Activated CD8-positive, alpha-beta memory T cell treated with anti-CD3 and anti-CD28 coated beads, Interleukin-2, amount 10 ng/mL, durations not matched to agents 7 days and 5 days (primary cell): ENCODE measurements around the gene NFIX. TPM values are rescaled to one million over a fixed set of nuclear protein-coding genes. Genes with fewer than 3 reads are reported as not detected.

ENCODE experiments used
- ATAC-seq: fragments of 150-1000 bp; cut with Tn5 transposase; one replicate; pipeline ENCODE4 v1.10.0; 2021; ENCODE audit warnings: moderate library complexity
- CTCF ChIA-PET: fragments of 350-600 bp; sonication (Branson Sonifier 250); formaldehyde crosslinking; loops from one replicate; lab custom pipeline; 2021; ENCODE audit warnings: antibody characterized with exemption; lab: Charles Lee
- DNase-seq: peaks from one replicate; pipeline ENCODE4 v3.0.0-alpha.2; 2020
- H3K27ac Mint-ChIP-seq: one replicate; pipeline ENCODE4 v1.8.0; 2021; ENCODE audit warnings: mild to moderate bottlenecking, mixed read lengths
- H3K27me3 Mint-ChIP-seq: one replicate; pipeline ENCODE4 v1.8.0; 2021; ENCODE audit warnings: mixed read lengths
- H3K36me3 Mint-ChIP-seq: one replicate; pipeline ENCODE4 v1.8.0; 2021; ENCODE audit warnings: mild to moderate bottlenecking, mixed read lengths
- H3K4me1 Mint-ChIP-seq: one replicate; pipeline ENCODE4 v1.8.0; 2021; ENCODE audit warnings: mixed read lengths
- H3K4me3 Mint-ChIP-seq: one replicate; pipeline ENCODE4 v1.8.0; 2021; ENCODE audit warnings: mild to moderate bottlenecking, moderate library complexity, mixed read lengths
- H3K9me3 Mint-ChIP-seq: one replicate; pipeline ENCODE4 v1.8.0; 2022; ENCODE audit warnings: low read depth, mixed read lengths
- total RNA-seq, 2 experiments: library from RNA; stranded (reverse); gene quantifications; one replicate each; pipeline ENCODE4 v1.2.3, GENCODE V29; 2021

The NFIX gene
- total RNA-seq, 2 experiments from 2014 or later, result 0.21 to 0.32 TPM

GRCh38 chr19:13057147-13057572, 61.9 kb downstream of the NFIX start:
- CTCF ChIA-PET, result interaction anchor here (5.3 to 10.7 kb wide), 3 partner anchors 12 to 91 kb away, joined by 40 to 204 read pairs (median 98); no protein-coding TSS in a partner anchor
- Mint-ChIP-seq H3K36me3 (no peaks in the 10 kb centered on the region), H3K4me3 (no peak overlapping the region), H3K9me3 (no peaks in the 10 kb centered on the region), H3K27ac (no peak overlapping the region), H3K4me1 (peaks cover 8% of the 10 kb centered on the region), H3K27me3 (peaks cover 28% of the 10 kb centered on the region)
- DNase-seq (no peak), ATAC-seq (no peak)

DNA sequence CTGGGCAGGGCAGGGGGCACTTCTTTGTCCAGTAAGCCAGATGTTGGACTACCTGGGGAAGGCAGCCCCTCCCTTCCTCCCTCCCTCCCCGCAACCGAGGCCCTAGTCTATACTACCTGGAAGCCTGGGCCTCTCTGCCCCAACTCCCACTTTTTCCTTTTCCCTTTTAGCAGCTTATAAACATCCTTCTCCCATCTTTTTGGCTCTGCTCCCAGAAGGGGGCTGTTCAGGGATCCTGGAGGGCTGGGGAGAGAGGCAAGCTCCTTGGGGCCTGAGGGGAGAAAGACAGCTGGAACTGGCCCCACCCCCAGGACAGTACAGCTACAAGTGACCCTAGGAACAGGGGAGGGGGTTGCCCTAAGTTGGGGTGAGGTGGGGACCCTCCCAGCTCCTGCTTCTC, 62.5 kb downstream of the NFIX start:
- no peak overlapping the region for H3K4me3 Mint-ChIP-seq
- no peak overlapping the region for H3K27ac Mint-ChIP-seq
- no peaks in the 10 kb centered on the region for H3K9me3 Mint-ChIP-seq
- CTCF ChIA-PET, result interaction anchor here (1.6 to 10.7 kb wide), 4 partner anchors 13 to 92 kb away, joined by 6 to 204 read pairs (median 69); no protein-coding TSS in a partner anchor
- peaks cover 8% of the 10 kb centered on the region for H3K4me1 Mint-ChIP-seq
- no peaks in the 10 kb centered on the region for H3K36me3 Mint-ChIP-seq
- DNase-seq, result no peak
- ATAC-seq, result no peak
- H3K27me3 Mint-ChIP-seq, result peaks cover 28% of the 10 kb centered on the region

DNA sequence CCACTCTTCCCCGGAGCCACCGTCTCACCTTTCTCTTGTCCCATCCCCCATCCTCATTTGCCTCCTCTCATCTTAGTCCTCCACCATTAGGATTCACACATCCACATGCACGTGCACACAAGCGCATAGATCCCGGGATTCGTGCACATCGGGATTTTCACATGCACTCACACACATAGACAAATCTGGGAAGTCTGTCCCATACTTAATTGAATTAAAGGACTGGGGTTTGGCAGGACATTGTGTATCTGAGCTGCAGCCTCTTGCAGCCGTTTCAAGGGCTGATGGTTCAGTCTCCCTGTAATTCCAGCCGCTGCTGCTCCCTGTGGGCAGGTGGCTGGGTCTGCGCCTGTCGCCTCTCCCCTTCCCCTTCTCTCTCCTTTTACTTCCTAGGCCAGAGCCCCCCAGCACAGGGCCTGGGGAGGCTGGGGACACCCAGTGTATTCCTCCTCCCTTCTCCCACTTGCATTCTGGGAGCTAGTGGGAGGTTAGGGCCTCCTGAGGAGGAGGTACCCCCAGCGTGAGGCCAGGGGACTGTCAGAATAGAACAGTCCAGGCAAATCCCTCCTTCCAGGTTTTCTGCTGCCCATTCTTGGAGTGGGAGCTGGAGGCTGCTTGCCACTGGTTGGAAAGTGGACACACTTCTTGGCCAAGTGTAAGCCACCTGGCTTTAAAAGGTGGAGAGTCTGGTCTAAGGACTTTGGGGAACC, 63.8 kb downstream of the NFIX start:
- Mint-ChIP-seq H3K27ac (no peak overlapping the region), H3K36me3 (no peaks in the 10 kb centered on the region), H3K27me3 (peaks cover 30% of the 10 kb centered on the region), H3K4me1 (peaks cover 8% of the 10 kb centered on the region), H3K4me3 (no peak overlapping the region), H3K9me3 (no peaks in the 10 kb centered on the region)
- CTCF ChIA-PET, result interaction anchor here (1.6 to 10.7 kb wide), 5 partner anchors 14 to 93 kb away, joined by 6 to 204 read pairs (median 40); no protein-coding TSS in a partner anchor
- no peak for DNase-seq
- ATAC-seq, result no peak

- Mint-ChIP-seq H3K9me3 (no peaks in the 10 kb centered on the region), H3K27ac (no peak overlapping the region), H3K36me3 (no peaks in the 10 kb centered on the region), H3K4me1 (peaks cover 8% of the 10 kb centered on the region), H3K27me3 (peaks cover 32% of the 10 kb centered on the region), H3K4me3 (no peak overlapping the region)
- CTCF ChIA-PET, result interaction anchor here (0.6 to 10.7 kb wide), 29 partner anchors 9 to 264 kb away, joined by 3 to 204 read pairs (median 7); partner anchors contain the start of gene NFIX
- ATAC-seq, result no peak
- DNase-seq, result no peak
Observed at GRCh38 chr19:13060233-13060963, 65.1 kb downstream of the NFIX start.

- H3K9me3 Mint-ChIP-seq, result no peaks in the 10 kb centered on the region
- CTCF ChIA-PET, result interaction anchor here (0.8 to 10.7 kb wide), 42 partner anchors 9 to 802 kb away, joined by 3 to 204 read pairs (median 6); partner anchors contain the start of gene NFIX
- peaks cover 32% of the 10 kb centered on the region for H3K27me3 Mint-ChIP-seq
- no peak overlapping the region for H3K27ac Mint-ChIP-seq
- peak overlapping the region; percentile 58 for H3K4me3 Mint-ChIP-seq
- DNase-seq (peak; percentile 83), ATAC-seq (peak; percentile 96)
- peaks cover 8% of the 10 kb centered on the region for H3K4me1 Mint-ChIP-seq
- no peaks in the 10 kb centered on the region for H3K36me3 Mint-ChIP-seq
Observed at GRCh38 chr19:13060964-13061927, 66.0 kb downstream of the NFIX start.

DNA sequence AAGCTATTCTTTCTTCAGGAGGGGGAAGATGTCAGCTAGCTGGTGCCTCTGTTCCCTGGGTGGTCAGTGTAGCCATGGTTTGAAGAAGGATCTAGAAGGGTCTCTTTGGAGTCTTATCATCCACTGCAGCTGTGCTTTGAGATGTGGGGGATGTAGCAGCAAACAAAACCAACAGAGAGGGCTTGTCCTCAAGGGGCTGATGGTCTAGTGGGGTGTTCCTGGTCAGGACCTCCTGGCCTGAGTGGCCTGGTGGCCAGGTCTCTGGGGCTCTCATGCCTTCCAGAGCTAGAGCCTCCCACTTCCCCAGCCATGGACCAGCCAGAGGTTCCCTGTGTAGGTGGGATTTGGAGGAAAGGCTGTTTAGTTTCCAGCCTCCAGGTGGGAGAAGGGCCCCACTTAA, 67.0 kb downstream of the NFIX start:
- ATAC-seq, result no peak
- Mint-ChIP-seq H3K27ac (no peak overlapping the region), H3K4me1 (peaks cover 8% of the 10 kb centered on the region), H3K4me3 (no peak overlapping the region), H3K27me3 (peaks cover 32% of the 10 kb centered on the region), H3K36me3 (no peaks in the 10 kb centered on the region), H3K9me3 (no peaks in the 10 kb centered on the region)
- no peak for DNase-seq
- CTCF ChIA-PET, result interaction anchor here (0.9 to 10.7 kb wide), 13 partner anchors 10 to 178 kb away, joined by 4 to 204 read pairs (median 10); no protein-coding TSS in a partner anchor

GRCh38 chr19:13063461-13064091, 68.3 kb downstream of the NFIX start:
- no peak for ATAC-seq
- Mint-ChIP-seq H3K4me3 (no peak overlapping the region), H3K27me3 (peaks cover 32% of the 10 kb centered on the region), H3K27ac (no peak overlapping the region), H3K4me1 (peaks cover 8% of the 10 kb centered on the region), H3K36me3 (no peaks in the 10 kb centered on the region), H3K9me3 (no peaks in the 10 kb centered on the region)
- no peak for DNase-seq
- CTCF ChIA-PET, result interaction anchor here (0.5 to 10.7 kb wide), 7 partner anchors 22 to 615 kb away, joined by 3 to 204 read pairs (median 3); no protein-coding TSS in a partner anchor

DNA sequence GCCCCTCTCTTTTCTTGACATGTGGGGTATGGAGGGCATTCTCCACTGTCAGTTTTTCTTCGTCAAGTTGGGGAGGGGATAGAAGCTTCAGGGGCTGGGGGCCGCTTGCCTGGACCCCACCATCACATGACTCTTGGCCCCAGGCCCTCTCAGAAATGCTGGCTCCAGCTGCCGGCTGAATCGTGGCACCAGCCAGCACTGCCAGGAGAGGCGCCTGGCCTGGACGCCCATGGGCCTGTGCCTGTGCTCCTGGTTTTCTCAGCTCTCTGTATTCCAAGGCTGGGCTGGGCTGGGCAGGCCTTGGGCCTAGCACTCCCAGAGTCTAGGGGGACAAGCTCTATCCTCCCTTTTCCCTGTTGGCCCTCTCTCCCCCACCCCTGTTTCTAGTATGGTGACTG, 68.8 kb downstream of the NFIX start:
- CTCF ChIA-PET, result interaction anchor here (0.5 to 10.7 kb wide), 7 partner anchors 22 to 614 kb away, joined by 3 to 204 read pairs (median 3); no protein-coding TSS in a partner anchor
- Mint-ChIP-seq H3K27ac (no peak overlapping the region), H3K36me3 (no peaks in the 10 kb centered on the region), H3K4me3 (no peak overlapping the region), H3K9me3 (no peaks in the 10 kb centered on the region), H3K27me3 (peaks cover 32% of the 10 kb centered on the region), H3K4me1 (peaks cover 8% of the 10 kb centered on the region)
- ATAC-seq (no peak), DNase-seq (no peak)

GRCh38 chr19:13066226-13066625, 71.0 kb downstream of the NFIX start:
- ATAC-seq (no peak), DNase-seq (no peak)
- CTCF ChIA-PET, result interaction anchor here (0.9 to 10.7 kb wide), 3 partner anchors 28 to 101 kb away, joined by 3 to 204 read pairs (median 3); no protein-coding TSS in a partner anchor
- no peaks in the 10 kb centered on the region for H3K36me3 Mint-ChIP-seq
- peaks cover 3% of the 10 kb centered on the region for H3K4me1 Mint-ChIP-seq
- H3K27me3 Mint-ChIP-seq, result peaks cover 22% of the 10 kb centered on the region
- no peak overlapping the region for H3K4me3 Mint-ChIP-seq
- H3K27ac Mint-ChIP-seq, result no peak overlapping the region
- no peaks in the 10 kb centered on the region for H3K9me3 Mint-ChIP-seq

DNA sequence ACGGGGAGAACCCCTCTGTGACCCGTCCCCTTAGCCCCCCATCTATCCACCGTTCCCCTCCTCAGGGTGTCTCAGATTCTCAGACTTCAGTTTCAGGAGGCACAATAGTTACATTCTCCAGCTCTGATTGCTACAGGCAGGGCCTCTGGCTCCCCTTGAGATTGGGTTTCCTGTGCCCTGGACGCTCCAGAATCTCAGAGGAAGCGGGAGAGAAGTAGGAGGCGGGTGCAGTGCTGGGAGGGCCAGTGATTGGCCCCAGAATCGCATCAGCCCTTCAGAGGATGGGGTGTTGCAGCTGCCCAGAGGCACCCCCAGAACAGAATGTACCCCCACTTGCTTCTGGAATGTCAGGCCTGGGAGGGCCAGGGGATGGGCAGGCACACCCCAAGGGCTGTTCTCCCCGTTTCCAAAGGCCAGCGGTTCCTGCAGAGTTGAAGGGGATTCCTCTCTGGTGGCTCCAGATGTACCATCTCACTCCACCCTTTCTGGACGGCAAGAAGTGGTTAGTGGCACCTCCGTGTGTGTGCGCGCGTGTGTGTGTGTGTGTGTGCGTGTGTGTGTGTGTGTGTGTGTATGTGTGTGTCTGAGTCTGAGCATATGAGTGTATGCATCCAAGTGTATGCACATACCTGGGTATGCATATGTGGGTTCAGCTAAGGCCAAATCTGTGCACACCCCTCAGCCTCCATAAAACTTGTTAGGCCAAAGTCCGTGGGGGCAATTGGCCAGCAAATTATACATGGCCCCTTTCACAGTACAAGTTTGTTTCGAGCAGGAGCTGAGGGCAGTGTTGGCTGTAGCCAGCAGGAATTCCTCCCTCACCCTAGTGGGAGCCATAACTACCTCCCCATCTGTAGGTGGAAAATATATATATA, 71.9 kb downstream of the NFIX start:
- DNase-seq, result no peak
- Mint-ChIP-seq H3K9me3 (no peaks in the 10 kb centered on the region), H3K27me3 (peaks cover 14% of the 10 kb centered on the region), H3K4me3 (no peak overlapping the region), H3K27ac (no peak overlapping the region), H3K4me1 (no peaks in the 10 kb centered on the region), H3K36me3 (no peaks in the 10 kb centered on the region)
- CTCF ChIA-PET, result interaction anchor here (1.4 to 1.8 kb wide), 2 partner anchors 90 to 102 kb away, joined by 3 to 6 read pairs; no protein-coding TSS in a partner anchor
- no peak for ATAC-seq

DNA sequence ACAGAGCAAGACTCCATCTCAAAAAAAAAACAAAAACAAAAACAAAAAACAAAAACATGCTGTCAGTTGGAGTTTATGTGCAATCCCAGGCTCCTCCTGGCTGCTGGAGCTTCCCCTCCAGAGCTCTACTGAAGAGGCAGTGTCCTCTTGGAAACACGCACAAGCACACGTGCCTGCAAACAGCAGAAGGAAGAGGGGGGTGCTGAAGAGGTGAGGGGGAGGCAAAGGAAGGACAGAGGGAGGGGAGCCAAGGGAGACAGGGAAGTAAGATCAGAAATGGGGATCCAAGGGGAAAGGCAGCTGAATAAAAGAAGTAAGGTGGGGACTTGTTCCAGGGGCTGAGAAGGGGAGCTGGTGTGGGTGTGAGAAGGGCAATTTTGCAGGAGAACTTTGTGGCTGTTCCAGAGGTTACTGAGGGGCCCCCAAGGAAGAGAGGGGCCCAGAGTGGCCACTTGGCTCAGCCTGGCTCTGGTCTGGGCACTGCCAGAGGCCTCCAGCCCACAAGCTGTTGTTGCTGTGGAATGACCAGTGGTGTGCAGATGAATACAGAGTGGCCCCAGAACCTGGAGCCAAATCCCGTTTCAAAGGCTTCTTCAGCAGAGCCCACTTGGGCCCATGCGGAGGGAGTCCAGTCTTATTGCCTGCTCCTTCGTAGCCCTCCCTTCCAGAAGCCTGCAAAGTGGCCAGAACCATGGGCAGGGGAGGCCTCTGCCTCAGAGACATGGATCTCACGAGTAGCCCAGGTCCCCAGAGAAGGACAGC, 73.0 kb downstream of the NFIX start:
- H3K27ac Mint-ChIP-seq, result no peak overlapping the region
- no peaks in the 10 kb centered on the region for H3K36me3 Mint-ChIP-seq
- H3K9me3 Mint-ChIP-seq, result no peaks in the 10 kb centered on the region
- ATAC-seq (no peak), DNase-seq (no peak)
- CTCF ChIA-PET, result interaction anchor here (1.4 to 1.8 kb wide), 3 partner anchors 83 to 103 kb away, joined by 3 to 6 read pairs (median 4); no protein-coding TSS in a partner anchor
- H3K27me3 Mint-ChIP-seq, result peaks cover 6% of the 10 kb centered on the region
- H3K4me1 Mint-ChIP-seq, result no peaks in the 10 kb centered on the region
- no peak overlapping the region for H3K4me3 Mint-ChIP-seq
